Suprapubic skin (tissue), 4 donors: Measurements from ENCODE around the gene NOSIP. TPM values are rescaled to one million over a fixed set of nuclear protein-coding genes. Genes with fewer than 3 reads are reported as not detected.
A peak's percentile ranks its signal among the peaks of the same experiment; 100 is the strongest.

ENCODE experiments used
- DNase-seq, 2 donors: peaks; one replicate each; pipeline ENCODE4 v3.0.0-alpha.2; 2019; ENCODE audit warnings: low spot score in 2 of 2
- H3K27ac ChIP-seq: fragments of 200-600 bp; sonication (generic); one replicate; pipeline ENCODE4 v1.5.1; 2019
- H3K27me3 ChIP-seq: fragments of 200-600 bp; sonication (generic); one replicate; pipeline ENCODE4 v1.5.1; 2019
- H3K36me3 ChIP-seq: fragments of 200-600 bp; sonication (generic); one replicate; pipeline ENCODE4 v1.5.1; 2019
- H3K4me1 ChIP-seq: fragments of 200-600 bp; sonication (generic); one replicate; pipeline ENCODE4 v1.5.1; 2019
- H3K4me3 ChIP-seq: fragments of 200-600 bp; sonication (generic); one replicate; pipeline ENCODE4 v1.5.1; 2019; ENCODE audit warnings: mild to moderate bottlenecking
- H3K9me3 ChIP-seq: fragments of 200-600 bp; sonication (generic); one replicate; pipeline ENCODE4 v1.5.1; 2019
- CTCF ChIP-seq, 2 donors: fragments of 200-600 bp in 1 of 2; fragments of 450-650 bp in 1 of 2; sonication (generic) in 1 of 2; IDR thresholded peaks; one replicate each; pipeline ENCODE4 v1.5.1; 2016 to 2019; ENCODE audit warnings: antibody characterized with exemption in 2 of 2, mild to moderate bottlenecking in 1 of 2, moderate library complexity in 1 of 2
- EP300 ChIP-seq: sonication (generic); formaldehyde crosslinking; IDR thresholded peaks from one replicate; pipeline ENCODE4 v1.6.1; 2017; ENCODE audit warnings: antibody characterized with exemption
- POLR2A ChIP-seq, 2 donors: fragments of 450-650 bp; IDR thresholded peaks; one replicate each; pipeline ENCODE4 v1.6.1; 2017; ENCODE audit warnings: antibody characterized with exemption in 2 of 2, mild to moderate bottlenecking in 2 of 2, moderate library complexity in 2 of 2
- POLR2AphosphoS5 ChIP-seq, 3 donors: sonication (generic); formaldehyde crosslinking; IDR thresholded peaks; one replicate each; pipeline ENCODE4 v1.6.1; 2017; ENCODE audit warnings: antibody characterized with exemption in 3 of 3
- WGBS: methylation state at CpG from one replicate; pipeline ENCODE4 v1.1.5; 2018; 5-methylcytosine and 5-hydroxymethylcytosine counted together
- total RNA-seq, 4 donors: library from RNA; depleted of rRNA; stranded (reverse); fragments of >200 nt; gene quantifications; one replicate each; pipeline ENCODE4 v1.1.0, GENCODE V29; 2016

The NOSIP gene
- total RNA-seq, 4 donors from 2014 or later, result 42.5 to 85.6 (median 68.9) TPM

- Histone ChIP-seq H3K4me3 (no peak overlapping the region), H3K9me3 (no peaks in the 10 kb centered on the region), H3K36me3 (peaks cover 57% of the 10 kb centered on the region), H3K4me1 (peaks cover 20% of the 10 kb centered on the region), H3K27ac (no peak overlapping the region), H3K27me3 (no peaks in the 10 kb centered on the region)
- no peak for DNase-seq
- WGBS, result 85% methylated on average over 50 of the region's 53 CpGs
- no peak for TF ChIP-seq EP300
- no peak for TF ChIP-seq POLR2AphosphoS5 (IDR thresholded peaks at IDR 0.05)
- TF ChIP-seq POLR2A (IDR thresholded peaks at IDR 0.05), result no peak
- TF ChIP-seq CTCF (IDR thresholded peaks at IDR 0.05), result no peak
Measured at GRCh38 chr19:49555600-49556411, 24.6 kb downstream of the NOSIP start.

- peaks cover 20% of the 10 kb centered on the region for H3K4me1 ChIP-seq
- no peak overlapping the region for H3K4me3 ChIP-seq
- DNase-seq, result no peak
- peaks cover 51% of the 10 kb centered on the region for H3K36me3 ChIP-seq
- TF ChIP-seq CTCF (IDR thresholded peaks at IDR 0.05) (no peak), POLR2AphosphoS5 (IDR thresholded peaks at IDR 0.05) (no peak), EP300 (no peak), POLR2A (IDR thresholded peaks at IDR 0.05) (no peak)
- peak overlapping the region; percentile 72 for H3K27ac ChIP-seq
- no peaks in the 10 kb centered on the region for H3K27me3 ChIP-seq
- H3K9me3 ChIP-seq, result no peaks in the 10 kb centered on the region
- 75% methylated on average over 17 of the region's 17 CpGs for WGBS
Measured at GRCh38 chr19:49554701-49555181, 25.6 kb downstream of the NOSIP start.

GRCh38 chr19:49553451-49554271 is 26.7 kb downstream of the NOSIP start:
- no peak for DNase-seq
- Histone ChIP-seq H3K9me3 (no peaks in the 10 kb centered on the region), H3K27me3 (no peaks in the 10 kb centered on the region), H3K27ac (peak overlapping the region; percentile 72), H3K36me3 (peaks cover 40% of the 10 kb centered on the region), H3K4me3 (no peak overlapping the region), H3K4me1 (peaks cover 20% of the 10 kb centered on the region)
- no peak for TF ChIP-seq POLR2A (IDR thresholded peaks at IDR 0.05)
- no peak for TF ChIP-seq CTCF (IDR thresholded peaks at IDR 0.05)
- no peak for TF ChIP-seq EP300
- TF ChIP-seq POLR2AphosphoS5 (IDR thresholded peaks at IDR 0.05), result no peak
- 54% methylated on average over 10 of the region's 10 CpGs for WGBS

- peaks cover 20% of the 10 kb centered on the region for H3K4me1 ChIP-seq
- H3K4me3 ChIP-seq, result no peak overlapping the region
- H3K9me3 ChIP-seq, result no peaks in the 10 kb centered on the region
- 85% methylated on average over 11 of the region's 11 CpGs for WGBS
- H3K36me3 ChIP-seq, result peaks cover 31% of the 10 kb centered on the region
- H3K27me3 ChIP-seq, result no peaks in the 10 kb centered on the region
- DNase-seq, result no peak
- H3K27ac ChIP-seq, result peak overlapping the region; percentile 19
- no peak for TF ChIP-seq EP300
- no peak for TF ChIP-seq POLR2AphosphoS5 (IDR thresholded peaks at IDR 0.05)
- TF ChIP-seq POLR2A (IDR thresholded peaks at IDR 0.05), result no peak
- TF ChIP-seq CTCF (IDR thresholded peaks at IDR 0.05), result no peak
Measured at GRCh38 chr19:49552749-49553148, 27.6 kb downstream of the NOSIP start.

GRCh38 chr19:49551531-49551930 is 28.8 kb downstream of the NOSIP start:
- Histone ChIP-seq H3K4me1 (peaks cover 29% of the 10 kb centered on the region), H3K9me3 (no peaks in the 10 kb centered on the region), H3K27me3 (no peaks in the 10 kb centered on the region), H3K36me3 (peaks cover 19% of the 10 kb centered on the region), H3K27ac (no peak overlapping the region), H3K4me3 (no peak overlapping the region)
- 79% methylated on average over 7 of the region's 7 CpGs for WGBS
- no peak for DNase-seq
- no peak for TF ChIP-seq EP300
